IMR-90 (cell line): ENCODE data around the gene TECPR2. TPM values are rescaled to one million over a fixed set of nuclear protein-coding genes. Genes with fewer than 3 reads are reported as not detected.

Source experiments
- ATAC-seq: fragments of 200-7000 bp; cut with Tn5 transposase; 2 replicates; pipeline ENCODE4 v1.9.1; 2020; ENCODE audit warnings: low read depth, mild to moderate bottlenecking, moderate library complexity
- BruUV-seq: library from RNA; stranded (reverse); fragments of 400-500 nt; replicated peaks from 2 replicates; lab custom pipeline; 2021; lab: Mats Ljungman, UMichigan
- CTCF ChIA-PET: fragments of 300-600 bp; formaldehyde crosslinking; extraction: SDS; loops from one replicate; lab custom pipeline; 2021; ENCODE audit warnings: antibody characterized with exemption; lab: Yijun Ruan, JAX
- POLR2A ChIA-PET: fragments of 300-600 bp; sonication (Branson Sonifier 250); formaldehyde crosslinking; loops from one replicate; lab custom pipeline; 2022; ENCODE audit warnings: antibody characterized with exemption; ENCODE audit not compliant: unreplicated experiment; lab: Charles Lee
- DNase-seq: peaks from one replicate; pipeline ENCODE4 v3.0.0; 2013
- H2AFZ ChIP-seq: replicated peaks from 2 replicates; pipeline ENCODE3; 2013; ENCODE audit warnings: low read length, mild to moderate bottlenecking; ENCODE audit not compliant: poor library complexity
- H2AK5ac ChIP-seq: 2 replicates; pipeline ENCODE4 v1.6.1; 2013; ENCODE audit warnings: low read depth, low read length, inconsistent platforms
- H2AK9ac ChIP-seq: replicated peaks from 2 replicates; pipeline ENCODE3; 2013; ENCODE audit warnings: mild to moderate bottlenecking, low read depth, low read length, moderate library complexity; ENCODE audit not compliant: poor library complexity
- H2BK120ac ChIP-seq: 2 replicates; pipeline ENCODE4 v1.6.1; 2013; ENCODE audit warnings: low read depth, low read length, inconsistent platforms
- H2BK15ac ChIP-seq: 3 replicates; pipeline ENCODE4 v1.6.1; 2013; ENCODE audit warnings: low read depth, low read length, inconsistent platforms
- H2BK20ac ChIP-seq: 2 replicates; pipeline ENCODE4 v1.6.1; 2013; ENCODE audit warnings: low read depth, mild to moderate bottlenecking, inconsistent platforms, low read length, moderate library complexity
- H2BK5ac ChIP-seq: 2 replicates; pipeline ENCODE4 v1.6.1; 2013; ENCODE audit warnings: mild to moderate bottlenecking, low read depth, low read length, inconsistent platforms; ENCODE audit not compliant: poor library complexity, severe bottlenecking
- H3K14ac ChIP-seq: replicated peaks from 2 replicates; pipeline ENCODE4 v1.6.1; 2013; ENCODE audit warnings: low read depth, low read length, inconsistent platforms
- H3K18ac ChIP-seq: 2 replicates; pipeline ENCODE4 v1.6.1; 2013; ENCODE audit warnings: low read depth, low read length, control low read depth
- H3K23ac ChIP-seq: 2 replicates; pipeline ENCODE4 v1.6.1; 2013; ENCODE audit warnings: low read depth, low read length, inconsistent platforms
- H3K27ac ChIP-seq: 2 replicates; pipeline ENCODE4 v1.5.1; 2013; ENCODE audit warnings: mild to moderate bottlenecking, control low read depth, low read length; ENCODE audit not compliant: insufficient read depth
- H3K27me3 ChIP-seq: 2 replicates; pipeline ENCODE4 v1.6.1; 2013; ENCODE audit warnings: low read length; ENCODE audit not compliant: control insufficient read depth, insufficient read depth
- H3K36me3 ChIP-seq: 2 replicates; pipeline ENCODE4 v1.6.1; 2013; ENCODE audit warnings: low read length, mixed read lengths; ENCODE audit not compliant: control insufficient read depth, insufficient read depth
- H3K4ac ChIP-seq: 2 replicates; pipeline ENCODE4 v1.6.1; 2013; ENCODE audit warnings: low read depth, low read length, inconsistent platforms
- H3K4me1 ChIP-seq: 2 replicates; pipeline ENCODE4 v1.6.1; 2013; ENCODE audit warnings: low read length, mixed read lengths; ENCODE audit not compliant: control insufficient read depth, insufficient read depth
- H3K4me2 ChIP-seq: 2 replicates; pipeline ENCODE4 v1.6.1; 2013; ENCODE audit warnings: low read depth, mild to moderate bottlenecking, control low read depth, low read length, moderate library complexity
- H3K4me3 ChIP-seq: 2 replicates; pipeline ENCODE4 v1.5.1; 2013; ENCODE audit warnings: low read depth, mild to moderate bottlenecking, control low read depth, low read length, moderate library complexity; ENCODE audit not compliant: insufficient read depth
- H3K56ac ChIP-seq: 2 replicates; pipeline ENCODE4 v1.6.1; 2013; ENCODE audit warnings: low read length, inconsistent platforms; ENCODE audit not compliant: insufficient read depth; ENCODE audit errors: extremely low read depth
- H3K79me1 ChIP-seq, 2 experiments: 2 replicates each; pipeline ENCODE4 v1.6.1; 2013; ENCODE audit warnings: low read length in 2 of 2, inconsistent platforms in 1 of 2, low read depth in 1 of 2
- H3K9ac ChIP-seq: 2 replicates; pipeline ENCODE4 v1.6.1; 2013; ENCODE audit warnings: low read depth, low read length, control low read depth
- H3K9me1 ChIP-seq: 2 replicates; pipeline ENCODE4 v1.6.1; 2013; ENCODE audit warnings: low read length, inconsistent platforms; ENCODE audit not compliant: insufficient read depth
- H3K9me3 ChIP-seq: 2 replicates; pipeline ENCODE4 v1.6.1; 2013; ENCODE audit warnings: low read length; ENCODE audit not compliant: control insufficient read depth, insufficient read depth
- H4K20me1 ChIP-seq: 2 replicates; pipeline ENCODE4 v1.6.1; 2013; ENCODE audit warnings: low read length, inconsistent platforms; ENCODE audit not compliant: insufficient read depth
- H4K5ac ChIP-seq: 2 replicates; pipeline ENCODE4 v1.6.1; 2013; ENCODE audit warnings: mild to moderate bottlenecking, low read depth, low read length, control low read depth
- H4K8ac ChIP-seq, 2 experiments: 2 replicates each; pipeline ENCODE4 v1.6.1; 2013; ENCODE audit warnings: low read depth in 2 of 2, low read length in 2 of 2, control low read depth in 1 of 2, inconsistent platforms in 1 of 2
- H4K91ac ChIP-seq: 2 replicates; pipeline ENCODE4 v1.6.1; 2013; ENCODE audit warnings: low read depth, low read length, inconsistent platforms; ENCODE audit not compliant: insufficient read depth
- MXI1 ChIP-seq: IDR thresholded peaks from 2 replicates; pipeline ENCODE4 v1.6.1; 2012; ENCODE audit warnings: low read depth, mild to moderate bottlenecking, low read length, moderate library complexity, borderline replicate concordance
- RCOR1 ChIP-seq: IDR thresholded peaks from 2 replicates; pipeline ENCODE4 v1.6.1; 2012; ENCODE audit warnings: mild to moderate bottlenecking, low read length, improper control_type of control experiment; ENCODE audit not compliant: insufficient replicate concordance
- WGBS, 2 experiments: methylation state at CpG; one replicate each; pipeline versions ENCODE4 v1.1.5 to v1.1.7; 2013; ENCODE audit warnings: missing lambda C conversion rate in 2 of 2; ENCODE audit not compliant: insufficient read length in 1 of 2; ENCODE audit errors: extremely low coverage in 2 of 2; 5-methylcytosine and 5-hydroxymethylcytosine counted together
- dilution Hi-C: fragments of 300-500 bp; cut with HindIII; formaldehyde crosslinking; loops from one replicate; pipeline ENCODE4 v1.14.3; 2018; ENCODE audit warnings: low sequenced_read_pairs; ENCODE audit not compliant: unreplicated experiment
- in situ Hi-C: fragments of 300-500 bp; cut with MboI; formaldehyde crosslinking; loops from 3 replicates; pipeline ENCODE4 v1.14.3; 2019; ENCODE audit warnings: low sequenced_read_pairs, inconsistent platforms, mixed read lengths
- intact Hi-C: fragments of 100-400 bp; cut with micrococcal nuclease; formaldehyde crosslinking; loops from 2 replicates; pipeline ENCODE4 v1.10.0; 2022
- polyA plus RNA-seq, 3 experiments: library from polyadenylated mRNA; depleted of rRNA; stranded (reverse); fragments of >200 nt; gene quantifications; 2 replicates each; pipeline ENCODE4 v1.2.3, GENCODE V29; 2012; ENCODE audit warnings: low replicate concordance in 1 of 3
- total RNA-seq: library from RNA; depleted of rRNA; stranded (reverse); fragments of >200 nt; gene quantifications from 2 replicates; pipeline ENCODE4 v1.2.3, GENCODE V29; 2012

TECPR2 gene
- total and polyA plus RNA-seq, 2 of the 4 experiments (the other 2 are of a cell fraction), result 9.5 to 11.7 TPM

DNA sequence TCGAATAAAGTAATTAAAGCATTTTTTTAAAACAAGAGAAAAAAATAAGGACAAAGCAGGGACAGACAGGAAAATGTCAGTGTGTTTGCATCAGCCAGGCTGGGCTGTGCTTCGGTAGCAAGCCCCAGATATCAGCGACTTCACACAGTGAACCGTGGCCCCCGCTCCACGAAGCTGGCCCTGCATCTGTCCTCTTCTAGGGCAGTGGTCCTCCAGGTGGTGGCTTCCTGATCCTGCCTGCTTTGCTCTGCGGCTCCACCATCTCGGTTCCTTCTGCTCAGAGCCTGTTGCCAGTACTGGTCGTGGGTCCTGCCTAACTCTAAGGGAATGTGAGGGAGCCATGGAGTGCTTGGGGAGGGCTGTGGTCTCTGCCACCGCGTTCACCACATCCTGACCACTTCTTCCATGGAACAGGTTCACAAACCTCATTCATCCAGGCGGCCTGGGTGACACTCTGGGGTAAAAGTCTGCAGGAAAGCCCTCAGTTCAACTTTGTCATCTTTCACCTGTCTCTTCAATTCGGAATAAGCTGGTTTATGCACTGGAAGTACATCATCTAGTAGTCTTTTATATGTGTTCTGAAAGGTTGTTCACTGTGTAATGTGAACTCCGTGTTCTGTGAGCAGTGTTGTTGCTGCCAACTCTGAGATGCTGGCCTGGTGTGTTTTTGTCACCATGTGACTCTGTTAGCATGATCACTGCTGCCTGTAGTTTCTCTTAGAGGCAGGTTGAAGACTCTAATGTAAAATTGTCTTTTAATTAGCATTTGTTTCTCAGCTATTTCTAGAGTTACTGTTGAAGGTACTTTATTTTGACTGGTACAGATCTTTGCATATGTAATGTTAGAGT, 99.0 kb downstream of the TECPR2 start (continued):
- no peak for TF ChIP-seq MXI1

- Histone ChIP-seq H3K9me1 (0 out of 2 replicates have a peak, but pooled peaks cover 3% of the 10 kb centered on the region), H3K27me3 (no peaks in the 10 kb centered on the region), H4K5ac (no peak overlapping the region), H3K36me3 (peaks cover 33% of the 10 kb centered on the region), H3K9ac (no peak overlapping the region), H3K79me1 (no peaks in the 10 kb centered on the region), H4K20me1 (no peaks in the 10 kb centered on the region), H3K4me2 (no peak overlapping the region), H2BK20ac (no peak overlapping the region), H3K4me3 (no peak overlapping the region), H4K8ac (no peak overlapping the region), H2BK120ac (no peak overlapping the region), H4K91ac (no peak overlapping the region), H3K4me1 (no peaks in the 10 kb centered on the region), H3K56ac (no peak overlapping the region), H3K4ac (no peak overlapping the region), H2AFZ (no peak overlapping the region), H2AK9ac (no peak overlapping the region), H3K18ac (no peak overlapping the region), H3K27ac (no peak overlapping the region), H2BK5ac (no peak overlapping the region), H2AK5ac (no peak overlapping the region), H3K23ac (no peak overlapping the region), H3K14ac (no peak overlapping the region), H3K9me3 (no peaks in the 10 kb centered on the region), H2BK15ac (no peak overlapping the region)
- intact Hi-C loops (no loop called here), in situ Hi-C loops (no loop called here), dilution Hi-C loops (no loop called here)
- ATAC-seq (peak; percentile 53; the same call in 1 of the 2 replicates), DNase-seq (peak; percentile 13)
- BruUV-seq, result no TSS peak
- 60% methylated on average over 1 of the region's 4 CpGs; no CpG with 5 or more reads in 1 of the 2 experiments for WGBS, 2 experiments
- ChIA-PET POLR2A (no interaction called here), CTCF (no interaction called here)
- TF ChIP-seq RCOR1 (no peak), MXI1 (peak; percentile 65; the same call in 1 of the 2 replicates)
Measured at GRCh38 chr14:102462391-102462790, 99.7 kb downstream of the TECPR2 start.
